ENCODE measurements around the gene WARS2. TPM values are rescaled to one million over a fixed set of nuclear protein-coding genes. Genes with fewer than 3 reads are reported as not detected.

The WARS2 gene
- total RNA-seq, 1 experiment from 2014 or later: 10.5 TPM

DNA sequence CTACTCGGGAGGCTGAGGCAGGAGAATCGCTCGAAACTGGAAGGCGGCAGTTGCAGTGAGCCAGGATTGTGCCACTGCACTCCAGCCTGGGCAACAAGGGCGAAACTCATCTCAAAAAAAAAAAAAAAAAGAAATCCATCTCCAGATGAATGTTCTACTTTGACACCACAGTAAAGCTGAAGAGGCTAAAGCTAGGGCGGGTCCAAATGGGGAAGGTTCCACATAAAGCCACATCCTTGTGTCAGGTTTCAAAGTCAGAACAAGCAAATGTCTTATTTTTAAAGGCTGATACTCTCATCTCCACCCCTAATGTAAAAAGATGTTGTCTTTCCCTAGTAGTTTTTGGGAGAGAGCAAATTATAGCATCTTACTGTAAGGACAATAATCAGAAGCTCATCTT is 4.4 kb upstream of the WARS2 start:
- RAD21 ChIA-PET (ENCODE audit: low non-redundant PET in 1 of 2, low total read pairs in 2 of 2, uncharacterized antibody in 2 of 2, unreplicated experiment in 2 of 2): no interaction called here
- no peak overlapping the region for H3K4me2 ChIP-seq (ENCODE audit: low read length)
- H3K79me2 ChIP-seq (ENCODE audit: insufficient read depth, low read length): peaks cover 1% of the 10 kb centered on the region; the same call in 1 of the 2 replicates
- no peak overlapping the region for H3K4me3 ChIP-seq (replicated peaks in 1 of 2; ENCODE audit: low read depth in 1 of 2, low read length in 2 of 2)
- no peaks in the 10 kb centered on the region for H3K36me3 ChIP-seq (ENCODE audit: control insufficient read depth in 1 of 2, insufficient read depth in 2 of 2, low read length in 2 of 2)
- no peaks in the 10 kb centered on the region for H4K20me1 ChIP-seq (ENCODE audit: insufficient read depth)
- DNase-seq (ENCODE audit: low read depth, low spot score) (no peak), ATAC-seq (no peak)
- H3K27me3 ChIP-seq (ENCODE audit: insufficient read depth, low read length): no peaks in the 10 kb centered on the region
- H3K27ac ChIP-seq (ENCODE audit: low read depth, low read length): no peak overlapping the region
- no TSS peak for BruUV-seq (replicated peaks)
- intact Hi-C loops (cut with micrococcal nuclease): loop anchor here (5.0 kb wide), 1 partner anchor 132 kb away; no protein-coding TSS in a partner anchor
- TF ChIP-seq EGR1 (IDR thresholded peaks at IDR 0.05; ENCODE audit: low read depth): no peak
- H2AFZ ChIP-seq (ENCODE audit: low read depth, low read length, poor library complexity, severe bottlenecking): no peak overlapping the region
- POLR2A ChIA-PET: no interaction called here
- no peaks in the 10 kb centered on the region for H3K9me2 ChIP-seq (ENCODE audit: insufficient read depth)
- H3K9me3 ChIP-seq (ENCODE audit: control insufficient read depth in 1 of 2, insufficient read depth in 1 of 2, low read depth in 1 of 2, low read length in 2 of 2): no peaks in the 10 kb centered on the region
- no peak overlapping the region for H3K9ac ChIP-seq (ENCODE audit: low read length)
- CTCF ChIA-PET: no interaction called here
- H3K4me1 ChIP-seq (ENCODE audit: control insufficient read depth in 1 of 2, insufficient read depth in 2 of 2, low read length in 2 of 2): peaks cover 3 to 23% of the 10 kb centered on the region in 2 experiments; a peak in 3 of 4 replicates

- Histone ChIP-seq H2AFZ (ENCODE audit: low read depth, low read length, poor library complexity, severe bottlenecking) (no peak overlapping the region), H3K79me2 (ENCODE audit: insufficient read depth, low read length) (peaks cover 11% of the 10 kb centered on the region), H3K36me3 (ENCODE audit: control insufficient read depth in 1 of 2, insufficient read depth in 2 of 2, low read length in 2 of 2) (no peaks in the 10 kb centered on the region), H3K4me2 (ENCODE audit: low read length) (no peak overlapping the region), H3K27me3 (ENCODE audit: insufficient read depth, low read length) (no peaks in the 10 kb centered on the region), H3K4me1 (ENCODE audit: control insufficient read depth in 1 of 2, insufficient read depth in 2 of 2, low read length in 2 of 2) (peaks cover 6 to 30% of the 10 kb centered on the region in 2 experiments; a peak in 3 of 4 replicates), H4K20me1 (ENCODE audit: insufficient read depth) (no peaks in the 10 kb centered on the region), H3K4me3 (replicated peaks in 1 of 2; ENCODE audit: low read depth in 1 of 2, low read length in 2 of 2) (no peak overlapping the region), H3K27ac (ENCODE audit: low read depth, low read length) (no peak overlapping the region), H3K9ac (ENCODE audit: low read length) (no peak overlapping the region), H3K9me2 (ENCODE audit: insufficient read depth) (no peaks in the 10 kb centered on the region), H3K9me3 (ENCODE audit: control insufficient read depth in 1 of 2, insufficient read depth in 1 of 2, low read depth in 1 of 2, low read length in 2 of 2) (no peaks in the 10 kb centered on the region)
- ChIA-PET CTCF (no interaction called here), POLR2A (no interaction called here), RAD21 (ENCODE audit: low non-redundant PET in 1 of 2, low total read pairs in 2 of 2, uncharacterized antibody in 2 of 2, unreplicated experiment in 2 of 2) (no interaction called here)
- BruUV-seq (replicated peaks): no TSS peak
- ATAC-seq (no peak), DNase-seq (ENCODE audit: low read depth, low spot score) (no peak)
- TF ChIP-seq, protein P1, sequence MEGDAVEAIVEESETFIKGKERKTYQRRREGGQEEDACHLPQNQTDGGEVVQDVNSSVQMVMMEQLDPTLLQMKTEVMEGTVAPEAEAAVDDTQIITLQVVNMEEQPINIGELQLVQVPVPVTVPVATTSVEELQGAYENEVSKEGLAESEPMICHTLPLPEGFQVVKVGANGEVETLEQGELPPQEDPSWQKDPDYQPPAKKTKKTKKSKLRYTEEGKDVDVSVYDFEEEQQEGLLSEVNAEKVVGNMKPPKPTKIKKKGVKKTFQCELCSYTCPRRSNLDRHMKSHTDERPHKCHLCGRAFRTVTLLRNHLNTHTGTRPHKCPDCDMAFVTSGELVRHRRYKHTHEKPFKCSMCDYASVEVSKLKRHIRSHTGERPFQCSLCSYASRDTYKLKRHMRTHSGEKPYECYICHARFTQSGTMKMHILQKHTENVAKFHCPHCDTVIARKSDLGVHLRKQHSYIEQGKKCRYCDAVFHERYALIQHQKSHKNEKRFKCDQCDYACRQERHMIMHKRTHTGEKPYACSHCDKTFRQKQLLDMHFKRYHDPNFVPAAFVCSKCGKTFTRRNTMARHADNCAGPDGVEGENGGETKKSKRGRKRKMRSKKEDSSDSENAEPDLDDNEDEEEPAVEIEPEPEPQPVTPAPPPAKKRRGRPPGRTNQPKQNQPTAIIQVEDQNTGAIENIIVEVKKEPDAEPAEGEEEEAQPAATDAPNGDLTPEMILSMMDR (IDR thresholded peaks at IDR 0.05 in 2 of 3, conservative IDR thresholded peaks at IDR 0.05 in 1 of 3; ENCODE audit: borderline replicate concordance in 1 of 3, insufficient read depth in 1 of 3, low read depth in 2 of 3, low read length in 2 of 3): no peak
- TF ChIP-seq YY1 (IDR thresholded peaks at IDR 0.05; ENCODE audit: extremely low read depth, insufficient replicate concordance, low read depth, low read length) (no peak), EZH2phosphoT487 (IDR thresholded peaks at IDR 0.05; ENCODE audit: borderline replicate concordance) (no peak), SRF (IDR thresholded peaks at IDR 0.05; ENCODE audit: low read depth) (no peak), RAD21 (IDR thresholded peaks at IDR 0.05; ENCODE audit: low read depth) (no peak), CBX3 (IDR thresholded peaks at IDR 0.05; ENCODE audit: low read depth) (no peak), EGR1 (IDR thresholded peaks at IDR 0.05; ENCODE audit: low read depth) (no peak), ELF1 (IDR thresholded peaks at IDR 0.05; ENCODE audit: borderline replicate concordance, low read depth) (no peak), ZBTB33 (IDR thresholded peaks at IDR 0.05; ENCODE audit: extremely low read depth, insufficient replicate concordance, low read length) (no peak), FOSL1 (IDR thresholded peaks at IDR 0.05; ENCODE audit: low read depth) (no peak), CEBPB (IDR thresholded peaks at IDR 0.05; ENCODE audit: low read depth) (no peak), ZNF274 (IDR thresholded peaks at IDR 0.05; ENCODE audit: low read depth, low read length) (no peak), POLR2AphosphoS5 (IDR thresholded peaks at IDR 0.05; ENCODE audit: low read depth, low read length) (no peak), MAX (IDR thresholded peaks at IDR 0.05) (no peak), SIN3A (IDR thresholded peaks at IDR 0.05; ENCODE audit: low read depth) (no peak), JUND (IDR thresholded peaks at IDR 0.05) (no peak)
- intact Hi-C loops (cut with micrococcal nuclease): loop anchor here (5.0 kb wide), 1 partner anchor 134 kb away; no protein-coding TSS in a partner anchor
Measured at GRCh38 chr1:119143706-119144105, 3.3 kb upstream of the WARS2 start.
